Measurements from ENCODE around the gene CEACAM21. TPM values are rescaled to one million over a fixed set of nuclear protein-coding genes. Genes with fewer than 3 reads are reported as not detected.

CEACAM21 gene
- total RNA-seq, 6 experiments from 2014 or later: 0.49 to 1.4 (median 1.2) TPM; not detected in 1

DNA sequence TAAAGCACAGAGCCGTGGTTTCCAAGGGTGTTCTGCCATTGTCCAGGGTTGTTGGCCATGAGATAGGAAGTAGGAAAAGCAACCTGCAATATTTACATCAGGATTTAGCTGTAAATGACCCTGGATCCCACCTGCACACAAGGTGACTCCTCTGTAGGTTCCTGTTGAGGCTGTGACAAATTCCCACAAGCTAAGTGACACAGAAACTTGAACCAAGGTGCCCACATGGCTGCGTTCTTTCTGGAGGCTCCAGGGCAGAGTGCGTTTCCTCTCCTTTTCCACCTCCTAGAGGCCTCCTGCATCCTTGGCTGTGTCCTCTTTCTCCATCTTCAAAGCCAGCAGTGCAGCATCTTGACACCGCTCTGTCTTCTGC, 11.9 kb downstream of the CEACAM21 start:
- H3K9me3 ChIP-seq: no peaks in the 10 kb centered on the region
- intact Hi-C loops (cut with DNase I): no loop called here
- H3K4me3 ChIP-seq: no peak overlapping the region
- no peak overlapping the region for H3K27ac ChIP-seq
- H3K4me1 ChIP-seq: no peaks in the 10 kb centered on the region
- ATAC-seq (no peak), DNase-seq (no peak)
- WGBS (ENCODE audit: insufficient coverage, low coverage, low lambda C conversion rate, missing lambda C conversion rate): 54% methylated on average over 2 of the region's 4 CpGs
- TF ChIP-seq, protein P1, sequence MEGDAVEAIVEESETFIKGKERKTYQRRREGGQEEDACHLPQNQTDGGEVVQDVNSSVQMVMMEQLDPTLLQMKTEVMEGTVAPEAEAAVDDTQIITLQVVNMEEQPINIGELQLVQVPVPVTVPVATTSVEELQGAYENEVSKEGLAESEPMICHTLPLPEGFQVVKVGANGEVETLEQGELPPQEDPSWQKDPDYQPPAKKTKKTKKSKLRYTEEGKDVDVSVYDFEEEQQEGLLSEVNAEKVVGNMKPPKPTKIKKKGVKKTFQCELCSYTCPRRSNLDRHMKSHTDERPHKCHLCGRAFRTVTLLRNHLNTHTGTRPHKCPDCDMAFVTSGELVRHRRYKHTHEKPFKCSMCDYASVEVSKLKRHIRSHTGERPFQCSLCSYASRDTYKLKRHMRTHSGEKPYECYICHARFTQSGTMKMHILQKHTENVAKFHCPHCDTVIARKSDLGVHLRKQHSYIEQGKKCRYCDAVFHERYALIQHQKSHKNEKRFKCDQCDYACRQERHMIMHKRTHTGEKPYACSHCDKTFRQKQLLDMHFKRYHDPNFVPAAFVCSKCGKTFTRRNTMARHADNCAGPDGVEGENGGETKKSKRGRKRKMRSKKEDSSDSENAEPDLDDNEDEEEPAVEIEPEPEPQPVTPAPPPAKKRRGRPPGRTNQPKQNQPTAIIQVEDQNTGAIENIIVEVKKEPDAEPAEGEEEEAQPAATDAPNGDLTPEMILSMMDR (IDR thresholded peaks at IDR 0.05): no peak
- TF ChIP-seq POLR2A (IDR thresholded peaks at IDR 0.05): no peak
- H3K27me3 ChIP-seq: no peaks in the 10 kb centered on the region
- H3K36me3 ChIP-seq: no peaks in the 10 kb centered on the region

DNA sequence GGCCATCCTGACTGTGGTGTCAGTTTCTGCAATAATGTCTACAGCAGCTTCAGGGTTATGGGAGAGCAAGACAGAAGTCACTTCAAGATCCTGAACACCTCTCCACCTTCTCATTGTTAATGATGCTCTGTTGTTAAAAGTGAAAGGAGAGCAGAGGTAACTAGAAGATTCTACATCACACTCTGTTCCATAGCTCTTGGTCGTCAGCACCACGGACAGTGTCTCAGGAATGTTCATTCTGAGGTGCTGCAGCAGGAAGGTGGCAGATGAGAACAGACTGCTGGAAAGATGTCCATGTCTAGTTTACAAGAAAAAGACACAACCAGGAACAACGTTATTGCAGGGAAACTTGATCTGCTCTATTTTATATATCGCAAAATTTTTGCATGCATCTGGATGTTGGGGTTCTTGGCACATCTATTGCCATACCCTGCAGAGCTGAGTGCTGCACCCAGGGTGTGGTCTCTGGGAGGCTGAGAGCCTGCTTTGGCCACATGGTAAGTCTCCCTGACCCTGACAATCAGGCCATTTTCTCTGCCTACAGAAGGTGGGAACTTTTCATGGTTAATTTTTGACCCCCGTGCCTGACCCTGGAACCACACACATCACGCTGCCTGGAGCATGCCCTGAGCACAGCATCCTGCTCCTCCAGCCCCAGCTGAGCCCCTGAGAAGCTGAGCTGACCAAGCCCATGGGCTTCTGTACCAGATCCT, 12.7 kb downstream of the CEACAM21 start:
- H3K4me3 ChIP-seq: no peak overlapping the region
- H3K9me3 ChIP-seq: no peaks in the 10 kb centered on the region
- 20% methylated on average over 4 of the region's 6 CpGs for WGBS (ENCODE audit: insufficient coverage, low coverage, low lambda C conversion rate, missing lambda C conversion rate)
- intact Hi-C loops (cut with DNase I): no loop called here
- no peak for TF ChIP-seq POLR2A (IDR thresholded peaks at IDR 0.05)
- TF ChIP-seq, protein P1 (IDR thresholded peaks at IDR 0.05): no peak
- DNase-seq (no peak), ATAC-seq (peak in 2 of 4 donors; percentile 21 to 46)
- H3K27me3 ChIP-seq: no peaks in the 10 kb centered on the region
- no peaks in the 10 kb centered on the region for H3K4me1 ChIP-seq
- no peak overlapping the region for H3K27ac ChIP-seq
- H3K36me3 ChIP-seq: no peaks in the 10 kb centered on the region

DNA sequence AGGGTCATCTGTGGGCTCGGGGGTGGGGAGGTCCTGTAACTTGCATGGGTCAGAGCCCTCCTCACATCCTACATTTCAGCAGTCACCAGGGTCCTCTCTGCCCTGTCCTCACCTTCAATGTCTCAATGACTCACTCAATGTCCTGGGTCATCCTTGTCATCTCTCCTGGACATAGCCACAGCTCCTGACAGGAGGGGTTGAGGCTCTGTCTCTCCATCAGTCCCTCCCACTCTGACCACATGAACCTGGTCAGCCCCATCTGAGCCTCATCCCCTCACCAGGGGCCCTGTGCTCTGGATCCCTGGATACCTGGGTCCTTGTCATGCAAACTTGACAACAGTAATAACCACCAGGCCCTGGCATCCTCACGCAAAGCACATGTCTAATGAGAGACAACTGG, 13.4 kb downstream of the CEACAM21 start:
- Histone ChIP-seq H3K27ac (no peak overlapping the region), H3K36me3 (no peaks in the 10 kb centered on the region), H3K4me1 (no peaks in the 10 kb centered on the region), H3K4me3 (no peak overlapping the region), H3K27me3 (no peaks in the 10 kb centered on the region), H3K9me3 (no peaks in the 10 kb centered on the region)
- DNase-seq: no peak
- ATAC-seq: no peak
- intact Hi-C loops (cut with DNase I): no loop called here
- WGBS (ENCODE audit: insufficient coverage, low coverage, low lambda C conversion rate, missing lambda C conversion rate): 0% methylated on average over 1 of the region's 2 CpGs
- TF ChIP-seq, protein P1 (IDR thresholded peaks at IDR 0.05): no peak
- no peak for TF ChIP-seq POLR2A (IDR thresholded peaks at IDR 0.05)

DNA sequence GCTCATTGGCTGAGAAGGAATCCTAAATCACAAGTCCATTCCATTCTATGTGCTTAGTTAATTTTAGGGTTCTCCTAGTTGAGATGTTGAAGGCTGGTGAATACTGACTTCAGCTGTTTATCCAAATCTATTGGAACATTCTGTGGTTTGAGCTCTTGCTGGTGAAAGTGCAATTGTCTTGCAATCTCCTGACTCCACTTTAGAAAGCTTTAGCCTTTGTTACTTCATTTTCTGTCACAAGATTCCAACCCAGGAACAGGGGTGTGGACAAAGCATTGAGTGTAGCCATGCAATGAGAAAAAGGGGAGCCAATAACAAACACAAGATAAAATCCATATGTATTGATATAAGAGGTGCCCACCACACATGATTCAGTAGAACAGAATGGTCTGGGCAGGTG, 15.0 kb downstream of the CEACAM21 start:
- no peak overlapping the region for H3K27ac ChIP-seq
- intact Hi-C loops (cut with DNase I): no loop called here
- DNase-seq: no peak
- no peak for TF ChIP-seq POLR2A (IDR thresholded peaks at IDR 0.05)
- H3K4me1 ChIP-seq: no peaks in the 10 kb centered on the region
- H3K4me3 ChIP-seq: no peak overlapping the region
- ATAC-seq: no peak
- no peaks in the 10 kb centered on the region for H3K27me3 ChIP-seq
- no peaks in the 10 kb centered on the region for H3K9me3 ChIP-seq
- H3K36me3 ChIP-seq: no peaks in the 10 kb centered on the region

DNA sequence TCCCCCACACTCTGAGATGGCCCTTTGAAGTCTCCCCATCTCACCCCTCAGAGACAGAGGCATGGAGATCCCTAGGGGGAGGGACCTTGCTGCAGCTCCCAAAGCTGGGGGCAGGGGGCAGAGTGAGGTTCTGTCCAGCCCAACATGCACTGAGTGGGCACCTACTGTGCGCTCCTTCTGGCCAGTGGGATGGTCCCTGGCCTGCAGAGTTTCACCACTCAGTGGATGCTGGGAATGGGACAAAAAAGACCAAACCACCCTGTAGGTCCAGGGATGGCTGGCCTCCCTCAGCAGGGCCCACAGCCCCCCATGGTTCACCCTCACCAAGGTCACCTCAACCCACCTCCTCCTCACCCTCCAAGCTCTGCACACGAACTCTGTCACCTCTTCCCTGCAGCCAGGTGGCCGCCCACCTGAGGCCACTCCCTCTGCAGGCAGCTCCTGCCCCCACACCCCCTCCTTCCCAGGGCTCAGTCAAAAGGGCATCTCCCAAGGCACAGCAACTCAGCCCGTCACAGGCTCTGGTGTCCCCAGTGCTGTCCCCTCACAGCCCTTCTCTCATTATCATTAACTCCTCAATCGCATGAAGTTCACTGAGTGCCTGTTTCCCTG, 16.1 kb downstream of the CEACAM21 start:
- 39% methylated on average over 4 of the region's 5 CpGs for WGBS (ENCODE audit: insufficient coverage, low coverage, low lambda C conversion rate, missing lambda C conversion rate)

More for the DNA sequence above, 16.1 kb downstream of the CEACAM21 start:
- H3K27me3 ChIP-seq: no peaks in the 10 kb centered on the region
- H3K9me3 ChIP-seq: no peaks in the 10 kb centered on the region
- no peak for DNase-seq
- intact Hi-C loops (cut with DNase I): no loop called here
- H3K27ac ChIP-seq: no peak overlapping the region
- no peaks in the 10 kb centered on the region for H3K4me1 ChIP-seq
- TF ChIP-seq, protein P1 (IDR thresholded peaks at IDR 0.05): no peak
- no peak for TF ChIP-seq POLR2A (IDR thresholded peaks at IDR 0.05)
- no peaks in the 10 kb centered on the region for H3K36me3 ChIP-seq
- no peak for ATAC-seq
- no peak overlapping the region for H3K4me3 ChIP-seq
